Inflammatory macrophage treated with lipopolysaccharide for 4 hours (primary cell): ENCODE data around the gene GPR42.
"Not testable (repeated sequence)": the region's sequence is repeated elsewhere in the genome, so short reads cannot be mapped to it uniquely, and the experiment has no call there.

ENCODE experiments used
- DNase-seq: peaks from one replicate; pipeline ENCODE4 v3.0.0-alpha.2; 2020

The GPR42 gene

DNA sequence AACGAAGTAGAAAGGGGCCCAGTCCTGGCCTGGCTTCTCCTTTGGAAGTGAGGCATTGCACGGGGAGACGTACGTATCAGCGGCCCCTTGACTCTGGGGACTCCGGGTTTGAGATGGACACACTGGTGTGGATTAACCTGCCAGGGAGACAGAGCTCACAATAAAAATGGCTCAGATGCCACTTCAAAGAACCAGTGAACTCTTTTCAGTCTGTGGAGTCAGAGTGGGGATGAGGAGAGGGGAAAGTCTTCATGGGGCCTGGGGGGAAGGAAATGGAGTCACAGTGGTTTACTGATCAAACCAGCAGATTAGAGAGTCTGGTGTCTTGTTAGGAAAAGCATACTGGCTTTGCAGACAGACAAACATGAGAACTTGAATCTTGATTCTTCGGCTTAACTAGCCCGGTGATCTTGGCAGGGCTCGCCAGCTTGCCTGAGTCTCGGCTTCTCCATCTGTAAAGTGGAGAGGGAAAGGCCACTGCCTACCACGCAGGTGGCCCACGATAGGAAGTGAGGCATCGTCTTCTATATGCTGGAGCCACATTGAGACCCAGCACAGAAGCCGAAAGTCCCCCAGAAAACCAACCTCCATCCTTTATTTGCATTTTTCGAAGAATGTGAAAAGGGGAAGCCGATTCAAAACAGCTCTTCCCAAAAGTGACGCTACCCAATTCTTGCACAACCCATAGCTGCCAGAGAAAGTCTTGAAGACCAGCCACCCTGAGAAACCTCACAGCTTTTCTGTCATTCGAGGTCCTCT is 23.5 kb upstream of the GPR42 start, which contains the start of gene FFAR1:
FFAR1 (plus strand) TSS at position 732 of the 759 bp plus-strand sequence. CDS start 3,650 bp downstream, outside the sequence.
- DNase-seq, result peak; percentile 97

DNA sequence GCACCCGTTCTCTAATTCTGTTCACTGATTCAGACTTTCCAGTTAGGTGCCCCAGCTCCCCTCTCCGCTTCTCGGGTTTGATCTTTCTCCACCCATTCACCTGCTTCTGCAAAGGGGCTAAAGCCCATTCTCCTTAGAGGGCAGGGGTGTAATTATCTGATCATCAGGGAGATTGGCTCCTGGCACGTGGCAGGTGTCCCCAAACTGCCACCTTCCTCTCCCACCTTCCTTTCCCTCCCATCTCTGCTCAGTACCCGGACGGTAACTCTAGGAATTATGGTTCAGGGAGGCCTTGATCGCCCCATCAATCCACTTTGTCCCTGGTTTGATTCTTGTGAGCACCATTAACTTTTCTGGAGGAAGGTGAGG is 23.0 kb upstream of the GPR42 start:
- DNase-seq, result no peak

- no peak for DNase-seq
These were observed 21.8 kb upstream of the GPR42 start for GRCh38 chr19:35348911-35349611.

GRCh38 chr19:35349614-35350521 is 21.0 kb upstream of the GPR42 start:
- no peak for DNase-seq

GRCh38 chr19:35350591-35350990 is 20.3 kb upstream of the GPR42 start:
- DNase-seq, result no peak

DNA sequence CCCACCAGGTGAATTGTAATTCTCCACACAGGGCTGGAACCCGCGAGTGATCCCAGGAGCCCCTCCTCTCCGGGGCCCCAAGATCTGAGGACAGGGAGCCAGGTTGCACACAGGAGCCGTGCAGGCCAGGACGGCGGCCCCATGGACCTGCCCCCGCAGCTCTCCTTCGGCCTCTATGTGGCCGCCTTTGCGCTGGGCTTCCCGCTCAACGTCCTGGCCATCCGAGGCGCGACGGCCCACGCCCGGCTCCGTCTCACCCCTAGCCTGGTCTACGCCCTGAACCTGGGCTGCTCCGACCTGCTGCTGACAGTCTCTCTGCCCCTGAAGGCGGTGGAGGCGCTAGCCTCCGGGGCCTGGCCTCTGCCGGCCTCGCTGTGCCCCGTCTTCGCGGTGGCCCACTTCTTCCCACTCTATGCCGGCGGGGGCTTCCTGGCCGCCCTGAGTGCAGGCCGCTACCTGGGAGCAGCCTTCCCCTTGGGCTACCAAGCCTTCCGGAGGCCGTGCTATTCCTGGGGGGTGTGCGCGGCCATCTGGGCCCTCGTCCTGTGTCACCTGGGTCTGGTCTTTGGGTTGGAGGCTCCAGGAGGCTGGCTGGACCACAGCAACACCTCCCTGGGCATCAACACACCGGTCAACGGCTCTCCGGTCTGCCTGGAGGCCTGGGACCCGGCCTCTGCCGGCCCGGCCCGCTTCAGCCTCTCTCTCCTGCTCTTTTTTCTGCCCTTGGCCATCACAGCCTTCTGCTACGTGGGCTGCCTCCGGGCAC is 19.3 kb upstream of the GPR42 start:
- no peak for DNase-seq

DNA sequence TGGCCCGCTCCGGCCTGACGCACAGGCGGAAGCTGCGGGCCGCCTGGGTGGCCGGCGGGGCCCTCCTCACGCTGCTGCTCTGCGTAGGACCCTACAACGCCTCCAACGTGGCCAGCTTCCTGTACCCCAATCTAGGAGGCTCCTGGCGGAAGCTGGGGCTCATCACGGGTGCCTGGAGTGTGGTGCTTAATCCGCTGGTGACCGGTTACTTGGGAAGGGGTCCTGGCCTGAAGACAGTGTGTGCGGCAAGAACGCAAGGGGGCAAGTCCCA is 18.8 kb upstream of the GPR42 start:
- DNase-seq, result no peak

DNA sequence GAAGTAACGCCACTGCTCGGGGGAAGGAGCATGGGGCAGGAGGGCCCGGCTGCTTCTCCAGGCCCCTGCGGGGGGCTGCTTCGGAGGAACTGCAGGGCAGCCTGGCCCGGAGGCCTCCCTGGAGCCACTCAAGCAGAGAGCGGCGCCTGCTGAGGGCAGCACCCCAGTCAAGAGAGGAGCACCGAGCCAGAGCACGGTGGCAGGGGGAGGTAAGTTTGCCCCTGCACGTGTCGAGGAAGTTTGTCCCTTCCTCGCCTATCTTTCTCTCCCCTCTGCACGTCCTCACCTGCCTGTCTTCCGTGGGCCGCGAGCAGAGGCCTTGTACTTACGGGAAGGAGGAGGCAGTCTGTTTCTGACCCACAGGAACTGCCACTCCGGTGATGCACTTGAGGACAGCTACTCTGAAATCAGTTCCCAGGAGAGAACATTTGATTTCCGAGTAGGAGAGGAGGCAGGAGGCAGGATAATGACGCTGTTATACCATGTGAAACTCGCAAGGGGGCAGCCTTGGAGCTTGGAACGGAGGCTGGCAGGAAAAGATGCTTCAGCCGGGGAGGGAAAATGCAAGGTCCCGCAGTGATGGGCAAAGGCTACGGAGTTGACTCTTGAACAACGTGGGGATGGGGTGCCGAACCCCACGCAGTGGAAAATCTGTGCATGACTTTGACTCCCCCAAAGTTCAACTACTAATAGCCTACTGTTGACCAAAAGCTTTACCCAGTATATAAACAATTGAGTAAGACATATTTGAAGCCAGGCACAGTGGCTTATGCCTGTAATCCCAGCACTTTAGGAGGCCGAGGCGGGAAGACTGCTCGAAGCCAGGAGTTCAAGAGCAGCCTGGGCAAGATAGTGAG is 18.2 kb upstream of the GPR42 start:
- DNase-seq, result peak; percentile 78

DNA sequence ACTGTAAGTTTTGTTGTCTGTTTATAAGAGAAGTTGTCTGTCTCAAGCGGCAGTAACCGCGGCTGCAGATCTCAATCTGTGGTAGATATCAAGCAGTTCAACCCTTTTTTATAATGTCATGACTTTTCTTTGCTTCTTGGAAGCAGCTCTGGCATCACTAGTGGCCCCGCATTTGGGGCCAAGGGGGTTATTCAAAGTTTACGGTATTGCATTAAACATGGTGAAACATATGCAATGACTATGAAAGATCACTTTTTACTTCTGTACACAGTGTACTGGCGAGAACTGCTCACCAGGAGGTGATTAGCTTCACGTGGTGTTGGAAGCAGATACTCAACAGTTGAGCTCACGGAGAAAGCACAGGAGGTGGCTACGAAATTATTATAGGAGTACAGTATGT is 17.2 kb upstream of the GPR42 start:
- peak; percentile 58 for DNase-seq

- DNase-seq, result no peak
These were observed 16.0 kb upstream of the GPR42 start for GRCh38 chr19:35354898-35355297.

GRCh38 chr19:35355791-35356460 is 14.9 kb upstream of the GPR42 start:
- DNase-seq, result no peak

GRCh38 chr19:35357867-35358573 is 12.8 kb upstream of the GPR42 start, which contains the start of gene FFAR3:
TSS of gene FFAR3 (plus strand) at chr19:35358460. CDS start at chr19:35358891, 431 bp downstream.
- DNase-seq, result peak; percentile 72

DNA sequence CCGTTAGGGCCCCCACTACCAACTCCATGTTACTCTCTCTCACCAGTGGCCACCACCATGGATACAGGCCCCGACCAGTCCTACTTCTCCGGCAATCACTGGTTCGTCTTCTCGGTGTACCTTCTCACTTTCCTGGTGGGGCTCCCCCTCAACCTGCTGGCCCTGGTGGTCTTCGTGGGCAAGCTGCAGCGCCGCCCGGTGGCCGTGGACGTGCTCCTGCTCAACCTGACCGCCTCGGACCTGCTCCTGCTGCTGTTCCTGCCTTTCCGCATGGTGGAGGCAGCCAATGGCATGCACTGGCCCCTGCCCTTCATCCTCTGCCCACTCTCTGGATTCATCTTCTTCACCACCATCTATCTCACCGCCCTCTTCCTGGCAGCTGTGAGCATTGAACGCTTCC is 12.0 kb upstream of the GPR42 start:
- DNase-seq, result not testable (repeated sequence)

- DNase-seq, result not testable (repeated sequence)
These were observed 11.5 kb upstream of the GPR42 start for GRCh38 chr19:35359395-35359794.

GRCh38 chr19:35360081-35360480 is 10.8 kb upstream of the GPR42 start:
- not testable (repeated sequence) for DNase-seq

GRCh38 chr19:35360880-35361420 is 9.9 kb upstream of the GPR42 start:
- DNase-seq, result no peak

GRCh38 chr19:35362261-35363000 is 8.4 kb upstream of the GPR42 start:
- DNase-seq, result no peak

DNA sequence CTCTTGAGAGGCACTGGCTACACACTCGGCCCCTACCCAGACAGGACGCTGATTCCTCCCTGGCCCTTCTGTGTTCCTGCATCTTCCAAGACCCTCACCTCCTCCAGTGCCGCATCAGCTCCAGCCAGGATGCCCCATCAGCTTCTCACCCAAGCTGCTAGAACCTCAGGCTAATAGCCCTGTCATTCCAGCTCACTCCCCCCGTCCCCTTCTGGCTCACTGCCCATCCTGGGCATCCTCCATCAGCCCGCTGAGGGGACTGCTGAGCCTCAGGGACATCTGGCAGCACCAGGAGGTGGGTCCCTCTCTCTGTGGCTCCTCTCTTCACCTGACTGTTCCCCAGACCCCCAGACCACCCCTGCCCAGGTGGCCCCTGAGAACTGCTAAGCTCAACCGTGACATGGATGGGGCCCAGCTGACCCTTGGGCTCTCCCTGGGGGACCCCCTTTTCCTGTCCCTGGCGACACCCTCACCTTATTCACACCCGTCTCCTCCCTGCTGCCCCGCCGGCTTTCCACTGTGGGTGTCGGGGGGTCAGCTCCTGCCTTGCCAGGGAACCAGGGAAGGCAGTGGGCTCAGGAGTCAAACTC is 7.8 kb upstream of the GPR42 start:
- no peak for DNase-seq
